Nephron progenitor cell (in vitro differentiated cells): ENCODE data around the gene SLC38A7.
A peak's percentile ranks its signal among the peaks of the same experiment; 100 is the strongest.

Experiments
- DNase-seq: peaks from one replicate; pipeline ENCODE4 v3.0.0; 2021
- H3K27ac Mint-ChIP-seq: 2 replicates; pipeline ENCODE4 v1.8.0; 2021; ENCODE audit warnings: mild to moderate bottlenecking, moderate library complexity, mixed read lengths
- H3K27me3 Mint-ChIP-seq: 2 replicates; pipeline ENCODE4 v1.8.0; 2021; ENCODE audit warnings: mild to moderate bottlenecking, low read depth, mixed read lengths; ENCODE audit not compliant: poor library complexity
- H3K36me3 Mint-ChIP-seq: 2 replicates; pipeline ENCODE4 v1.8.0; 2021; ENCODE audit warnings: low read depth, mixed read lengths
- H3K4me1 Mint-ChIP-seq: 2 replicates; pipeline ENCODE4 v1.8.0; 2021; ENCODE audit warnings: mixed read lengths
- H3K4me3 Mint-ChIP-seq: 2 replicates; pipeline ENCODE4 v1.8.0; 2021; ENCODE audit warnings: mild to moderate bottlenecking, moderate library complexity, mixed read lengths
- H3K9me3 Mint-ChIP-seq: 2 replicates; pipeline ENCODE4 v1.8.0; 2021; ENCODE audit warnings: mild to moderate bottlenecking, moderate library complexity, mixed read lengths
- TF ChIP-seq, protein P1 (sequence below): fragments of 200-600 bp; sonication (generic); IDR thresholded peaks from 2 replicates; pipeline ENCODE4 v1.5.0; 2021; ENCODE audit warnings: antibody characterized with exemption

Gene SLC38A7

DNA sequence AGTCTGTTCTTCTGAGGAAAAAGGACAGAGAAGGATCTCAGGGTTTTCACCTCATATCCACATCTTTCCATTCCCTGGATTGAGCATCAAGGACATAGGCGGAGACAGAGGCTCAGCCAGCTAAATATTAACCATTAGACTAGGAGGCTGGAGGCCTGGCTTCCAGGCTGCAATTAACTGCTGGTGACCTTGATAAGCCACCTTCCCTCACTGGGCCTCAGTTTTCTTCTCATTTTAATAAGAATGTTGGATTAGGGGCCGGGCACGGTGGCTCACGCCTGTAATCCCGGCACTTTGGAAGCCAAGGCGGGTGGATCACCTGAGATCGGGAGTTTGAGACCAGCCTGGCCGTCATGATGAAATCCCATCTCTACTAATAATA, 29.4 kb downstream of the SLC38A7 start:
- Mint-ChIP-seq H3K27me3 (peaks cover 21% of the 10 kb centered on the region), H3K4me1 (peaks cover 5% of the 10 kb centered on the region), H3K27ac (no peak overlapping the region), H3K9me3 (no peaks in the 10 kb centered on the region), H3K4me3 (no peak overlapping the region), H3K36me3 (no peaks in the 10 kb centered on the region)
- DNase-seq, result no peak
- TF ChIP-seq, protein P1, sequence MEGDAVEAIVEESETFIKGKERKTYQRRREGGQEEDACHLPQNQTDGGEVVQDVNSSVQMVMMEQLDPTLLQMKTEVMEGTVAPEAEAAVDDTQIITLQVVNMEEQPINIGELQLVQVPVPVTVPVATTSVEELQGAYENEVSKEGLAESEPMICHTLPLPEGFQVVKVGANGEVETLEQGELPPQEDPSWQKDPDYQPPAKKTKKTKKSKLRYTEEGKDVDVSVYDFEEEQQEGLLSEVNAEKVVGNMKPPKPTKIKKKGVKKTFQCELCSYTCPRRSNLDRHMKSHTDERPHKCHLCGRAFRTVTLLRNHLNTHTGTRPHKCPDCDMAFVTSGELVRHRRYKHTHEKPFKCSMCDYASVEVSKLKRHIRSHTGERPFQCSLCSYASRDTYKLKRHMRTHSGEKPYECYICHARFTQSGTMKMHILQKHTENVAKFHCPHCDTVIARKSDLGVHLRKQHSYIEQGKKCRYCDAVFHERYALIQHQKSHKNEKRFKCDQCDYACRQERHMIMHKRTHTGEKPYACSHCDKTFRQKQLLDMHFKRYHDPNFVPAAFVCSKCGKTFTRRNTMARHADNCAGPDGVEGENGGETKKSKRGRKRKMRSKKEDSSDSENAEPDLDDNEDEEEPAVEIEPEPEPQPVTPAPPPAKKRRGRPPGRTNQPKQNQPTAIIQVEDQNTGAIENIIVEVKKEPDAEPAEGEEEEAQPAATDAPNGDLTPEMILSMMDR, result no peak

DNA sequence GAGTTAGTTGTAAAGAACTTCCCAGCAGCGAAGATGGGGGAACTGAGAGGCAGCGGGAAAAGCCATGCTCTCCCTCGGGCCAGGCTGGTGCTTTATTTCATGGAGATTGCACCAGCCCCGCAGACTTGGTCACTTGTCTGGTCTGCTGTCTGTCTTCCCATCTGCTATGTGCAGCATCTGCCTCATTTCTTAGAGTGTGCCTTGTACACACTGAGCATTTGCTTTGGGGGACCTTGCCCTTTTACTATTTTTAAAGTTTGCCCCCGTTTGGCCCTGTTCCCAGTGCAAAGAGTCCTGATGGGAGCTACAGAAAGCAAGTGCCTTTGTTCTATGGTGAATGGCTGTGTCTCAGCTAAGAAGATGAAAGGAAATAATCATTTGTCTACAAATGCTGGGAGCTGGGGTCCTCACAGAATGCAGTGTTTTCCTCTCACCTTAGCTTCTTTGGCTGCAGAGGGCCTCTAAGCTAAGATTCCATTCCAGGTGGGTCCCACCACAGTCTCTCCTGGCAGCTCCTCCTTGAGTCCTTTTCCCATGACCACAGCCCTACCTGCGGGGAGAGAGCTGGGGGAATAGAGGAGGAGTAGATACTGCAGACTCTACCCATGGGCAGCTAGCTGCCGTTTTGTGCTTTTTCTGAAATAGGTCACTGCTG, 29.9 kb downstream of the SLC38A7 start:
- H3K27ac Mint-ChIP-seq, result no peak overlapping the region
- H3K4me1 Mint-ChIP-seq, result peaks cover 5% of the 10 kb centered on the region
- DNase-seq, result no peak
- peaks cover 21% of the 10 kb centered on the region for H3K27me3 Mint-ChIP-seq
- H3K4me3 Mint-ChIP-seq, result no peak overlapping the region
- no peaks in the 10 kb centered on the region for H3K9me3 Mint-ChIP-seq
- H3K36me3 Mint-ChIP-seq, result no peaks in the 10 kb centered on the region
- TF ChIP-seq, protein P1, result no peak

DNA sequence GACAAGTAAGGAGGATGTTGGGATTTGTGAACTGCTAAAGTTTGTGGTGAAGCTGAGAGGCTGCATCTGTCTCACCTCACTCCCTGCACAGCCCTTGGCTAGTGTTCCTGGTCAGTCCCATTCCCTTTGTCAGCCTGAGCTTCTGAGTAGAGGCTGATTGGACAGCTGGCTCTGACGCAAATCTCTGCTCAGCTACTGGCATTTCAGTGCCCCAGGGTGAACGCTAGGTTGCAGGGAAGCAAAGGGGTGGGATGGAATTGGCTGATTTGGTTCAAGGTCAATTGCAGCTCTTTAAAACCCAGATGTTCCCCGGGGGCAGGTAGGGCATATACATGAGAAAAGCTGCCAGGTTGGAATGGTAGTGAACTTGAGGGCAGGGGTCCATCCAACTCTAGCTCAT, 31.8 kb downstream of the SLC38A7 start:
- Mint-ChIP-seq H3K4me1 (peaks cover 11% of the 10 kb centered on the region), H3K27me3 (peaks cover 17% of the 10 kb centered on the region), H3K27ac (no peak overlapping the region), H3K9me3 (no peaks in the 10 kb centered on the region), H3K4me3 (no peak overlapping the region), H3K36me3 (no peaks in the 10 kb centered on the region)
- peak; percentile 16 for DNase-seq
- TF ChIP-seq, protein P1, result no peak

DNA sequence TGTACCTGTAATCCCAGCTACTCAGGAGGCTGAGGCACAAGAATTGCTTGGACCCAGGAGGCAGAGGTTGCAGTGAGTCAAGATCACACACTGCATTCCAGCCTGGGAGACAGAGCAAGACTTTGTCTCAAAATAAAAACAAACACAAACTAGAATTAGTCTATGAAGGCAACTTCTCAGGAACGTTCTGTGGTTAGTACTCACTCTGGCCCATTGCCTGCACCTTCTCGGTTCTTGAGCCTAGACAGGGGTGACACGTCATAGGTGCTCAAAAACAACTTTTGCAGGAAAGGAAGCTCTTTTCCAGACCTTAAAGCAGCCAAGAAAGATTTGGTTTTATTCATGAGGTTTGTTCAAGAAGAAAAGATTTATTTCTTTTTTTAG, 32.6 kb downstream of the SLC38A7 start:
- Mint-ChIP-seq H3K4me3 (no peak overlapping the region), H3K4me1 (peaks cover 11% of the 10 kb centered on the region)
- DNase-seq, result no peak

DNA sequence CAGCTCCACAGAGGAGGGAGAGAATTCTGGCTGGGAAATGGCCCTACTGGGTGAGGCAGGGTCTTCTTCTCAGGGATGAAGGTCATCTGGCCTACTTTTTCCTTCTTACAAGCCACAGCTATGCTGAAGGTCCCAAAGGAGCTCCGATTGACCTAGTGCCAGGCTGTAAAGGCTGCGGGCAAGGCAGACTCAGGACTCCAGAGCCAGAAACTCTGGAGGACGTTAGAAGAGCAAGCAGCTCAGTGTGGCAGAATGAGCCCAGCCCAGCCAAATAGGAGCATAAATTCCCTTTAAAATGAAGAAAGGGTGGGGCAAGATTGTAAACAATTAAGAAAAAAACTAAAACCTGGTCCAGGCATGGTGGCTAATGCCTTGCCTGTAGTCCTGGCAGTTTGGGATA, 34.9 kb downstream of the SLC38A7 start:
- no peak overlapping the region for H3K27ac Mint-ChIP-seq
- H3K9me3 Mint-ChIP-seq, result no peaks in the 10 kb centered on the region
- H3K36me3 Mint-ChIP-seq, result no peaks in the 10 kb centered on the region
- H3K4me1 Mint-ChIP-seq, result peaks cover 11% of the 10 kb centered on the region
- H3K27me3 Mint-ChIP-seq, result peaks cover 12% of the 10 kb centered on the region
- no peak for DNase-seq
- TF ChIP-seq, protein P1, result no peak
- H3K4me3 Mint-ChIP-seq, result no peak overlapping the region

More for the DNA sequence above, 32.6 kb downstream of the SLC38A7 start:
- Mint-ChIP-seq H3K27ac (no peak overlapping the region), H3K27me3 (peaks cover 14% of the 10 kb centered on the region), H3K36me3 (no peaks in the 10 kb centered on the region), H3K9me3 (no peaks in the 10 kb centered on the region)
- TF ChIP-seq, protein P1, result no peak

DNA sequence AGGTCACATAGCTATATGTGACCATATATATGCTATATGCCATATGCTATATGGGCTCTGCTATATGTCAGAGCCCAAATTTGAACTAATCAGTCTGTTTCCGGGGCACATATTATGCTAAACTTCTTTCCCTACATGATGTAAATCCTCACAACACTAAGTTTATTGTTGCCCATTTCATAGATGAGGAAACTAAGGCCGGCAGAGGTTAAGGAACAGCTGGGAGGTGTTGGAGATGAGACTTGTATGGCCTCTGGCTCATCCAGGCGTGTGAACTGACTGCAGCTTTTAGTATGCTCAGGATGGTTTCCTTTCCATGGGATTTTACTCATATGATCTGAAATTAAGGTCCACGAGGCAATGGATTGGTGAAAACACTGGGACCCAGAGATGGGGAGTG, 37.5 kb downstream of the SLC38A7 start:
- Mint-ChIP-seq H3K4me1 (peaks cover 6% of the 10 kb centered on the region), H3K27me3 (no peaks in the 10 kb centered on the region), H3K27ac (no peak overlapping the region), H3K36me3 (no peaks in the 10 kb centered on the region), H3K9me3 (no peaks in the 10 kb centered on the region), H3K4me3 (no peak overlapping the region)
- no peak for DNase-seq
- TF ChIP-seq, protein P1, result no peak
